GM21825 (cell line): ENCODE measurements around the gene ANKRD34B.

Source experiments
- ATAC-seq: cut with Tn5 transposase; IDR thresholded peaks from one replicate; pipeline ENCODE4 v1.9.1; 2021; ENCODE audit warnings: mild to moderate bottlenecking, moderate library complexity; ENCODE audit not compliant: unreplicated experiment

ANKRD34B gene

DNA sequence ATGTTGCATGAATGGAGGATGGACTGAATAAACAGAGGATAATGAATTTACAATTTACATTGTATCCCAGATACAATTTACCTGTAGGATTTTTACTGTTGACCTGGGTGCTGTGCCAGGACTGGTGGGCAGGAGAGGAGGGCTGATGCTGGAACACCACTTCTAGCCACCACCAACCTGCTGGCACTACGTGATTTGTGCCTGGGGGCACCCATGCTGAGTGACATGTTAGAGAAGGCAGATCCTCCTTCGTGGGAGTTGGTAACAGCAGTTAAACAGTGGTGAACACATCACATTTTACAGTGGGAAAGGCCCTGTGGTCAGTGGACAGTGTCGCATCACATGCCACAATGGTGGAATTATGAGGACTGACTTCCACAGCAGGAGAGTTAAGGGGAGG is 3.0 kb upstream of the ANKRD34B start:
- ATAC-seq: no peak

DNA sequence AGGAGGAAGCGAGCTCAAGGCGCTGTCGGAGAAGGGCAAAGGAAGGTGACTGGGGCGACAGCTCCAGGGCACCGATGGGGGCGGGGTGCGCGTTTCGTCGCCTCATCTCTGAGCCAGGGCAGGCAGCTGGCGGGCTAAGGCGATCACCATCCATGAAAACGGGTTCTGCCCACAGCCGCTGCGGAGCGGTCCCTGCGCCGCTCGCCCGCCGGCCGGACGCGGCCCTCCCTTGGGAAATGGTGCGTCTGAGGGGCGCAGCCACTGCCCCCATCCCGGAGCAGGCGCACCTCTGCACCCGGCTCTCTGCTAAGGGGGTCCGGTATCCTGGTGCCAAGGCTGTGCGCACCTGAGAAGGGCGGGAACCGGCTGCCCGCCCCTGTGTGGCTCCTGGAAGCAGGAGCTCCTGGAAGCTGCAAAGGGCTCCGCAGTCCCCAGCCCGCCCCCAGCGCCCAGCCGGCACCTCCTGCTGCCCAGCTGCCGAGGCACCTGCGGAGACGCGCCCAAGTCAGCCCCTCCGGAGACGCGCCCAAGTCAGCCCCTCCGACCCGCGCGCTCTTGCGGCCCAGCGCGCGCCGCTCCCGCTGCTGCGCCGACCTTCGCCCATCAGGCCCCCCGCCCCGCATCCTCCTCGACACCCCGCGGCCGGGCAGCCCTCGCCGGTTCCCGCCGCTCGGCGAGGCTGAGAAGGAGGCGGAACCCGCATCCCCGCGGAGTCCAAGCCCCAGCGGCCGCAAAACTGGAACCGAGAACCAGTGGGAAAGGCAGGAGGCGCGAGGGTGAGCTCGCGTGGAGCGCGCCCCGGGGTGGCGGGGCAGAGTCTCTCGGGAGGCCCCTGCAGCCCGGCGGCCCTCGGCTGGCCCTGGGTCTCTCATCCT is 757 bp downstream of the ANKRD34B start:
- no peak for ATAC-seq

DNA sequence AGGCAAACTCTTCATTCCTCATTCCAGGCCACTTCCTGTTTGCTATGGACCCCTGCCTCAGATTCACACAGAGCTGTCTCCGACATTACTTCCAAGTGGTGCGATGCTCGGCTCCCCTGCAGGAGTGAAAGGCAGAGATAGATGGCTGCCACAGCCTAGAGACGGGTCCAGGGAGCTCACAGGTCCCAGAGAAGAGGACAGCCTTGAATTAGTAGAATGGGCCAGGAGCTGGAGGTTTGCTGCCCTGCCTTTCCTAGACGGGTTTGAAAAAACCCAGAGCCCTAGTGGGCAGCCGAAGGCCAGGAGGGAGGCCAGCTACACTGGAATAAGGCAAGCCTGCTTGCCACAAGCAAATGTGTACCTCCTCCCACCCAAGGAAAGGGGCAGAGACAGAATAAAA is 1.8 kb downstream of the ANKRD34B start:
- no peak for ATAC-seq

DNA sequence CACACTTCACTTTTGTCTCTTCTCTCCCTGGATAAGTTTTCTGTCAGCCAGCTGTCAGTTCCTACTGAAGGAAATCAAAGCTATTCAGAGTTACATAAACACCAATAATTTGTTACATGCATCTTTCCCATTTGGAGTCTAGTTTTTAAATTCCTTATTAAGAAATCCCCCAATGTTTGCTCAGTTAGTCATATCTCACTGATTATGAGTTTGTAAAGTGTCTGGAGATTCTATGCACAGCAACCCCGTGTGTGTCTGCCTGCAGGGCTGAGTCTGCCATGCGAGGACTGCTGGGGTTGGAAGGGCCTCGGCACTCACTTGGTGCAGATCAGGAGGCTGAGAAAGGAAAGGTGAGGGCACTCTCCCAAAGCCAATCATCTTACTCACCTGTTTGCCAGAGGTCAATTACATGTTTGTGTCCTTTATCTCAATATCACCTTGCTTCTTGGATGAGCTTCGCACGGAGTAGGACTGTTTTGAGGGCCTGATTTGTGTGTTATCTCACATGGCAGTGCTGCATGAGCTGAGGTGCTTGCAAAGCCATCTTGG is 3.3 kb downstream of the ANKRD34B start:
- ATAC-seq: no peak

DNA sequence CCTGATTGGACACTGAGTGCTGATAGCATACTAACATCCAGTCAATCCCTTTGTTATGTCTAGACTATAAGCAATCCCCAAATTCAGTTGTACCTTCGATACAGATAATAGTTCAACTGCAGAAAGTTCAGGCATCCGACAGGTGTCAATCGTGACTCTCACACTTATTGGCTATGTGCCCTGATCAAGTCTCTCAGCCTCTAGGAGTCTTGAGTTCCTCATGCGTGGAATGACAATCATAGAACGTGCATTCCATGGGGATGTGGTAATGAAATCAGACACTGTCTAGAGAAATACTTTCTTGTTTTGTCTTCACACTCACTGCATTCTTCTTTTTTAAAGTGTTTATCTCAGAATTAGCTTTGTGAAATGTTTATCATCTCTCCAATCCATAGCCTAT is 4.8 kb downstream of the ANKRD34B start:
- ATAC-seq: no peak

- ATAC-seq: no peak
Measured at GRCh38 chr5:80559244-80559643, 10.8 kb downstream of the ANKRD34B start.

DNA sequence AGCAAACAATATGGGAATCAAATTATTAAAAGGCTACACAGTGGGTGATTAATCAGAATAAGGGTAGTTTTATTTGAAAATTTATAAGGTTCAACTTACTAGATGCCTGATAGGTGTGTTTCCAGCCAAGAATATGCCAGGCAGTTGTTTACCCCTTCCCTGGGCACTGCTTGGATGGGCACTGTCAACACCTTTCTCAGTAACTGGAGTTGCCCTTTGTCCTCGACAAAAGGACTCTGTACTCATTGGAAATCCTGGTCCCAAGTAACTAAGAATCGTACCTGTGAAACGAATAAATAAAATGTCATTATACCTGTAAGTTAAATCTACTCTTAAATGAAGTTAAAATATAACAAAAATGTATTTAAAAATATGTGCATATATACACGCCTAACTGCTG is 15.0 kb downstream of the ANKRD34B start:
- ATAC-seq: no peak

DNA sequence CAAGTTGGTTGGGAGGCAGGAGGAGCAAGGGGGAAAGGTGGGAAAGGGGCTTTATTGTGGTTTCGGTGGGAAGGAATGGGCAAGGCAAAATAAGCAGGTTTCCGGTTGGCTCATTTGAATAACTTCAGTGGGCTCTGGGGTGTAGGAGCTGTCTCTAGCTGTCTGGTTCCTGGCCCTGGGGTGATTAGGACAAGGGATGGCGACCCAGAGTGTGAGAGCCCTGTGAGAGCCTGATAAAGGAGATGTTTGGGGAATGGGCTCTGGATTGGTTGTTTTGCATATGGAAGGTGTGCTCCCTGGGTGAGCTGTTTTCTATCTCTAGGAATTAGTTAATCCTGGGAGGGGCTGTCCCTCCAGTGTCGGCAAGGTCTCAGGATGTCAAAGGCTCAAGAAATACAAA is 15.4 kb downstream of the ANKRD34B start:
- ATAC-seq: no peak

GRCh38 chr5:80541392-80541791 is 28.7 kb downstream of the ANKRD34B start:
- ATAC-seq: no peak

DNA sequence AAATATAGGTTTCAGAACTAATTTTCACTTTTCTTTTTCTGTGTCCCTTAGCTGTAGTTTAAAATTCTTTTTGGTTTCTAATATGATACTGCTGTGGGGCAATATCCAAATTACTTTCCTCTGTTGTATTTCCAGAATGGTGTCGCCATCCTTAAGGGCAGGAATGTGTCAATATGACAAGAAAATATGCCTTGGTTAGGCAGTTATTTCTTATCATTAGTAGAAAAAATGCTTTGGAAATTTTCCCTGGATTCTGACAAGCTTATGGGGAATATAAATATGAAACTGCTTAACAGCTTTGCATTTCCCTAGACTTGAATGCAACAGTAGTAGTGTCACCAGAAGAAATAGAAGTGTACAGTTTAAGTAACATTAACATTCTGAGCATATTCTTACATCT is 29.4 kb downstream of the ANKRD34B start:
- no peak for ATAC-seq

- ATAC-seq: peak; percentile 52
Measured at GRCh38 chr5:80516826-80517225, 53.3 kb downstream of the ANKRD34B start.

DNA sequence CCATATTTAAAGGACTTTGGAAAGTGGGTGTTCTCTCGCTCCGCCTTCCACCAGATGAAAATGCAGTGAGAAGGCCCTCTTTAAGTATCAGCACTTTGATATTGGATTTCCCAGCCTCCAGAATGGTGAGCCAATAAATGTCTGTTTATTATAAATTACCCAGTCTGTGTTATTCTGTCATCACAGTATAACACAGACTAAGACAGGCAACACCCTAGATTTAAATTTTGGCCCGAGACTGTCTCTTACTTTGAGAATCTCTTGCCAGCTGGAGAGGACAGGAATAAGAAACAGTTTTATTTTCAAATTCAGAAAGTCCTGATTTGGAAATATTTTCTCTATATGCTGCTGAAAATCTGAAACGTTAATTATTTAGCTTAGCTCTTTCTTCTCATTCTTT is 60.7 kb downstream of the ANKRD34B start:
- ATAC-seq: no peak

DNA sequence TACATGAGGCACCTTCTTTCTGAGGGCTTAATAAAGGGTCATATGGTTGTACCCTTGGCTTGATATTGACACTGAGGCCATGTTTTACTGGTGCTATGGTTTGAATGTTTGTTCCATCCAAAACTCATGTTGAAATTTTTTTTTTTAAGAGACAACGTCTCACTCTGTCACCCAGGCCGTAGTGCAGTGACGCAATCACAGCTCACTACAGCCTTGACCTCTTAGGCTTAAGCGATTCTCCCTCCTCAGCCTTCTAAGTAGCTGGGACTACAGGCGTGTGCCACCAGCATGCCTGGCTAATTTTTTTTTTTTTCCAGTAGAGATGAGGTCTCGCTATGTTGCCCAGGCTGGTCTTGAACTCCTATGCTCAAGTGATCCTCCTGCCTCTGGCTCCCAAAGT is 61.2 kb downstream of the ANKRD34B start:
- ATAC-seq: no peak

- no peak for ATAC-seq
Measured at GRCh38 chr5:80507663-80508062, 62.4 kb downstream of the ANKRD34B start.
